H1 (cell line): ENCODE results near the gene NPS. TPM values are rescaled to one million over a fixed set of nuclear protein-coding genes. Genes with fewer than 3 reads are reported as not detected.

Experiments
- CHD7 ChIP-seq: fragments of 300-600 bp; sonication (generic); IDR thresholded peaks from 2 replicates; pipeline ENCODE4 v1.7.1; 2012; ENCODE audit warnings: low read length, moderate library complexity, mild to moderate bottlenecking, inconsistent platforms; ENCODE audit not compliant: insufficient replicate concordance
- EGR1 ChIP-seq: IDR thresholded peaks from 2 replicates; pipeline ENCODE4 v1.6.1; 2011; ENCODE audit warnings: low read depth, low read length, borderline replicate concordance
- FOSL1 ChIP-seq: IDR thresholded peaks from 2 replicates; pipeline ENCODE4 v1.6.1; 2011; ENCODE audit warnings: mild to moderate bottlenecking, low read depth, low read length, moderate library complexity; ENCODE audit not compliant: insufficient read depth
- HDAC2 ChIP-seq, 2 experiments: fragments of 300-600 bp in 1 of 2; sonication (generic) in 1 of 2; IDR thresholded peaks; 2 replicates each; pipeline ENCODE4 v1.6.1; 2011 to 2012; ENCODE audit warnings: low read depth in 2 of 2, low read length in 2 of 2, mild to moderate bottlenecking in 2 of 2, moderate library complexity in 2 of 2, borderline replicate concordance in 1 of 2, inconsistent platforms in 1 of 2
- JUN ChIP-seq: IDR thresholded peaks from 2 replicates; pipeline ENCODE4 v1.6.1; 2011; ENCODE audit warnings: low read depth, mild to moderate bottlenecking, improper control_type of control experiment, low read length
- JUND ChIP-seq: IDR thresholded peaks from 2 replicates; pipeline ENCODE4 v1.6.1; 2011; ENCODE audit warnings: mild to moderate bottlenecking, improper control_type of control experiment, low read length
- KDM5A ChIP-seq: fragments of 200-600 bp; IDR thresholded peaks from 2 replicates; pipeline ENCODE4 v1.7.1; 2012; ENCODE audit warnings: mild to moderate bottlenecking, low read length, inconsistent platforms, mixed read lengths
- NRF1 ChIP-seq: IDR thresholded peaks from 2 replicates; pipeline ENCODE4 v1.6.1; 2011; ENCODE audit warnings: mild to moderate bottlenecking, low read depth, low read length, improper control_type of control experiment
- POU5F1 ChIP-seq: IDR thresholded peaks from 2 replicates; pipeline ENCODE4 v1.6.1; 2011; ENCODE audit warnings: low read depth, mild to moderate bottlenecking, low read length, moderate library complexity
- RAD21 ChIP-seq, 2 experiments: IDR thresholded peaks in 1 of 2; conservative IDR thresholded peaks in 1 of 2; 2 replicates each; pipeline ENCODE4 v1.6.1; 2011; ENCODE audit warnings: low read depth in 2 of 2, low read length in 2 of 2, improper control_type of control experiment in 1 of 2, inconsistent platforms in 1 of 2, mild to moderate bottlenecking in 1 of 2, moderate library complexity in 1 of 2
- SP1 ChIP-seq: IDR thresholded peaks from 2 replicates; pipeline ENCODE4 v1.6.1; 2011; ENCODE audit warnings: low read depth, low read length
- TCF12 ChIP-seq: IDR thresholded peaks from 2 replicates; pipeline ENCODE4 v1.6.1; 2011; ENCODE audit warnings: low read depth, mild to moderate bottlenecking, low read length
- polyA plus RNA-seq, 7 experiments: library from polyadenylated mRNA; depleted of rRNA in 3 of 7; stranded (reverse) in 5 of 7; unstranded in 2 of 7; fragments of >200 nt in 5 of 7; fragments of 200-250 nt in 2 of 7; gene quantifications; 1 replicate in 5 of 7; 2 replicates in 1 of 7; 4 replicates in 1 of 7; pipeline versions ENCODE4 v1.2.1 to v1.2.3, GENCODE V29; 2011 to 2013; ENCODE audit warnings: missing spikeins in 2 of 7, mixed read lengths in 2 of 7
- total RNA-seq: library from RNA; stranded (reverse); fragmentation: NEBNext Ultra II Directional; extraction: Animal tissue kit (Norgen Biotek cat#: 25700); gene quantifications from 2 replicates; pipeline ENCODE4 v1.2.1, GENCODE V29; 2021

The NPS gene
- total and polyA plus RNA-seq, 2 of the 8 experiments (the other 6 are each of a cell fraction or from before 2014, with no cell fraction given), result not detected

- TF ChIP-seq CHD7 (no peak), KDM5A (no peak), JUND (no peak), RAD21 (IDR thresholded peaks at IDR 0.05 in 1 of 2, conservative IDR thresholded peaks at IDR 0.05 in 1 of 2; ENCODE audit: low read depth in 2 of 2, low read length in 2 of 2) (no peak), FOSL1 (no peak), JUN (no peak), POU5F1 (no peak), TCF12 (no peak), NRF1 (no peak), HDAC2 (IDR thresholded peaks at IDR 0.05; ENCODE audit: borderline replicate concordance in 1 of 2, low read depth in 2 of 2, low read length in 2 of 2) (no peak), SP1 (no peak), EGR1 (no peak)
These were observed 21.8 kb upstream of the NPS start (continued) for GRCh38 chr10:127527320-127527719.
